Lower lobe of right lung (tissue), 2 donors: ENCODE data around the gene RFX3. TPM values are rescaled to one million over a fixed set of nuclear protein-coding genes. Genes with fewer than 3 reads are reported as not detected.

Source experiments
- ATAC-seq, 2 donors: fragments of 200-7000 bp; cut with Tn5 transposase; one replicate each; pipeline ENCODE4 v1.9.1; 2020 to 2022; ENCODE audit warnings: mild to moderate bottlenecking in 2 of 2, moderate library complexity in 2 of 2
- DNase-seq: peaks from one replicate; pipeline ENCODE4 v3.0.0-alpha.2; 2020
- H3K27ac ChIP-seq: fragments of 200-600 bp; one replicate; pipeline ENCODE4 v1.8.0; 2022
- H3K27me3 ChIP-seq: fragments of 200-600 bp; one replicate; pipeline ENCODE4 v1.8.0; 2022; ENCODE audit warnings: low read depth
- H3K36me3 ChIP-seq: fragments of 200-600 bp; one replicate; pipeline ENCODE4 v1.8.0; 2022; ENCODE audit warnings: mild to moderate bottlenecking
- H3K4me1 ChIP-seq: fragments of 200-600 bp; one replicate; pipeline ENCODE4 v1.8.0; 2022
- H3K4me3 ChIP-seq: fragments of 200-600 bp; one replicate; pipeline ENCODE4 v1.8.0; 2022; ENCODE audit warnings: mild to moderate bottlenecking
- H3K9me3 ChIP-seq: fragments of 200-600 bp; one replicate; pipeline ENCODE4 v1.8.0; 2022
- CTCF ChIP-seq: fragments of 200-600 bp; IDR thresholded peaks from one replicate; pipeline ENCODE4 v1.8.0; 2022; ENCODE audit warnings: antibody characterized with exemption, mild to moderate bottlenecking
- intact Hi-C: fragments of 100-400 bp; cut with DNase I; formaldehyde crosslinking; loops from one replicate; pipeline ENCODE4 v1.11.0; 2022
- total RNA-seq: library from RNA; stranded (reverse); fragmentation: NEBNext Ultra II Directional; extraction: Animal tissue kit (Norgen Biotek cat#: 25700); gene quantifications from one replicate; pipeline ENCODE4 v1.2.1, GENCODE V29; 2021
- donor health status: DM: no; HTN: yes; CAD: no; lungs with severe emphysema.

RFX3 gene
- total RNA-seq, 1 donor from 2014 or later = 25.4 TPM

GRCh38 chr9:3490957-3491356, 34.8 kb downstream of the RFX3 start:
- no peaks in the 10 kb centered on the region for H3K36me3 ChIP-seq
- H3K4me1 ChIP-seq = peaks cover 2% of the 10 kb centered on the region
- no peak overlapping the region for H3K4me3 ChIP-seq
- DNase-seq = no peak
- ATAC-seq = no peak
- H3K27ac ChIP-seq = no peak overlapping the region
- intact Hi-C loops = no loop called here
- no peaks in the 10 kb centered on the region for H3K9me3 ChIP-seq
- TF ChIP-seq CTCF = no peak
- no peaks in the 10 kb centered on the region for H3K27me3 ChIP-seq

GRCh38 chr9:3482578-3482977, 43.2 kb downstream of the RFX3 start:
- no peak for TF ChIP-seq CTCF
- H3K4me1 ChIP-seq = peaks cover 6% of the 10 kb centered on the region
- H3K4me3 ChIP-seq = no peak overlapping the region
- H3K27ac ChIP-seq = no peak overlapping the region
- H3K9me3 ChIP-seq = peaks cover 7% of the 10 kb centered on the region
- no peak for ATAC-seq
- H3K36me3 ChIP-seq = peaks cover 10% of the 10 kb centered on the region
- intact Hi-C loops = no loop called here
- no peak for DNase-seq
- H3K27me3 ChIP-seq = no peaks in the 10 kb centered on the region

- Histone ChIP-seq H3K4me3 (no peak overlapping the region), H3K27me3 (no peaks in the 10 kb centered on the region), H3K36me3 (peaks cover 10% of the 10 kb centered on the region), H3K4me1 (peaks cover 6% of the 10 kb centered on the region), H3K9me3 (peaks cover 11% of the 10 kb centered on the region), H3K27ac (no peak overlapping the region)
- DNase-seq = no peak
- intact Hi-C loops = no loop called here
- ATAC-seq = no peak
- no peak for TF ChIP-seq CTCF
These were observed 45.5 kb downstream of the RFX3 start for GRCh38 chr9:3480353-3480655.

GRCh38 chr9:3479514-3480352, 46.1 kb downstream of the RFX3 start:
- ATAC-seq = no peak
- no peak for TF ChIP-seq CTCF

GRCh38 chr9:3478549-3478953, 47.2 kb downstream of the RFX3 start:
- Histone ChIP-seq H3K9me3 (peaks cover 11% of the 10 kb centered on the region), H3K27ac (no peak overlapping the region), H3K4me3 (no peak overlapping the region), H3K4me1 (peaks cover 6% of the 10 kb centered on the region), H3K27me3 (no peaks in the 10 kb centered on the region), H3K36me3 (no peaks in the 10 kb centered on the region)
- ATAC-seq (no peak), DNase-seq (no peak)
- TF ChIP-seq CTCF = no peak
- intact Hi-C loops = no loop called here

More at GRCh38 chr9:3479514-3480352, 46.1 kb downstream of the RFX3 start:
- H3K36me3 ChIP-seq = peaks cover 10% of the 10 kb centered on the region
- H3K9me3 ChIP-seq = peaks cover 11% of the 10 kb centered on the region
- intact Hi-C loops = no loop called here
- no peak overlapping the region for H3K27ac ChIP-seq
- H3K4me3 ChIP-seq = no peak overlapping the region
- H3K4me1 ChIP-seq = peaks cover 6% of the 10 kb centered on the region
- H3K27me3 ChIP-seq = no peaks in the 10 kb centered on the region
- DNase-seq = no peak
